GM18517 (cell line): ENCODE results near the gene PORCN.
"Not testable (repeated sequence)": the region's sequence is repeated elsewhere in the genome, so short reads cannot be mapped to it uniquely, and the experiment has no call there.

Source experiments
- ATAC-seq: cut with Tn5 transposase; IDR thresholded peaks from one replicate; pipeline ENCODE4 v1.9.1; 2021; ENCODE audit warnings: mild to moderate bottlenecking, moderate library complexity; ENCODE audit not compliant: unreplicated experiment

Gene PORCN

DNA sequence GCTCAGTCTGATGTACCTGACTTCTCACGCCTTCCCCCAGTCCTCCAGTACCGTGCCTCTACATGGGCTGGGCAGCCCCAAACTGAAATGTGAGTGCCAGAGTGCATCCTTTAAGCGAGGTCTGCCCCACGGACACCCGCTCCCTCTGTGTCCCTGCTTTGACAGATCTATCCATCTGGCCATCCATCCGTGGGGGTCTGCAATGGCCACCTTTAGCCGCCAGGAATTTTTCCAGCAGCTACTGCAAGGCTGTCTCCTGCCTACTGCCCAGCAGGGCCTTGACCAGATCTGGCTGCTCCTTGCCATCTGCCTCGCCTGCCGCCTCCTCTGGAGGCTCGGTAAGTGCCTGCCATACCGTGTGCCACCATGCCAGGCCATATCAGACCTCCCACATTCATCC, 827 bp downstream of the PORCN start:
- ATAC-seq, result no peak

DNA sequence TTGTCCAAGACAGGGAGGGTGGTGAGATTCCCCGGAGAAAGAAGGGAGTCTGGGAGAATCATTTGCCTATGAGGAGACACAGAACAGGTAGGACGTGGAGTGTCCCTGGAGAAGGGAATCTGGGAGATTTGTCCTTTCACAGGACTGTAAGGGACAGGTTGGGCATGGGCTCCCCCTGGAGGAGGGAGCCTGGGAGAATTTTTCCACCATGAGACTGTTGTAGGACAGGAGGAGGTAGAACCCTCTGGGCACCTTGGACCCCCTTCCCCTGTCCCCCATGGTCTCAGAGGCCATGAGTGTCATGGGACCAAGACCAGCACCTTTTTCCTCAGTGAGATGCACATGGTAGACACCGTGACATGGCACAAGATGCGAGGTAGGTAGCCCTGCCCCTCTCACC, 2.8 kb downstream of the PORCN start:
- no peak for ATAC-seq

DNA sequence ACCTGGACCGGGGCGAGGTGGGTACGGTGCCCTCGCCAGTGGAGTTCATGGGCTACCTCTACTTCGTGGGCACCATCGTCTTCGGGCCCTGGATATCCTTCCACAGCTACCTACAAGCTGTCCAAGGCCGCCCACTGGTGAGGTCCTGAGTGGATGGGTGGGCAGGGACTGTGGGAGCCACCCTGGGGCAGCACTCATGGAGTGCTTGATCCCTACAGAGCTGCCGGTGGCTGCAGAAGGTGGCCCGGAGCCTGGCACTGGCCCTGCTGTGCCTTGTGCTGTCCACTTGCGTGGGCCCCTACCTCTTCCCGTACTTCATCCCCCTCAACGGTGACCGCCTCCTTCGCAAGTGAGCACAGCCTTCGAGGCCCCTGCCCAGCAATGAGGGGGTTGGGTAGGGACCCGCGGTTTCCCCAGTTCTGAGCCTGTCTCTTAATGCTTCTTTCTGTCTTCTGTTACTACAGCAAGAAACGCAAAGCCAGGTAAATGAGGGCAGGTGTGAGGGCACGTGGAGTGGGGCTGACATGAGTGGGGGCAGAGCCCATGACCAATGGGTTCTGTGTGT, 3.7 kb downstream of the PORCN start:
- ATAC-seq, result no peak

- ATAC-seq, result no peak
Observed at GRCh38 chrX:48513670-48514069, 4.9 kb downstream of the PORCN start.

GRCh38 chrX:48514126-48514806, 5.5 kb downstream of the PORCN start:
- ATAC-seq, result no peak

DNA sequence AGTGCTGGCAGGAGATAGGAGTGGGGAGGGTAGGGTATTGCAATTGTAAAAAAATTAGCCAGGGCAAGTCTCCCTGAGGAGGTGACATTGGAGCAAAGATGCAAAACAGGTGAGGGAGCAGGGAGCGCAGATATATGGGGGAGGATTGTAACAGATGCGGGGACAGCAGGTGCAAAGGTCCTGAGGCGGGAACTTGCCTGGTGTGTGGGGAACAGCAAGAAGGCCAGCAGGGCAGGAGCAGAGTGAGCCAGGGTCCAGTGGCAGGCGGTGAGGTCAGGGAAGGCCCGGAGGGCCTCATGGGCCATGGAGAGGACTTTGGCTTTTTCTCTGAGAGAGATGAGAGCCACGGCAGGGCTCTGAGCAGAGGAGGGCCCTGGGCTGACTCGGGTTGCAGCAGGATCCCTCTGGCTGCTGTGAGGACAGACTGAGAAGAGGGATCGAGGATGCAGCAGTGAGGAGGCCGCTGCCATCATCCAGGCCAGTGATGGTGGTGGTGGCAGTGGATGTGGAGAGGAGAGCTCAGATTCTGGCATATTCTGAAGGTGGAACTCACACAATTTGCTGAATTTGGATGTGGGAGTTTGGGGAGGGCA, 6.2 kb downstream of the PORCN start:
- ATAC-seq, result no peak

GRCh38 chrX:48515842-48516241, 7.0 kb downstream of the PORCN start:
- no peak for ATAC-seq

DNA sequence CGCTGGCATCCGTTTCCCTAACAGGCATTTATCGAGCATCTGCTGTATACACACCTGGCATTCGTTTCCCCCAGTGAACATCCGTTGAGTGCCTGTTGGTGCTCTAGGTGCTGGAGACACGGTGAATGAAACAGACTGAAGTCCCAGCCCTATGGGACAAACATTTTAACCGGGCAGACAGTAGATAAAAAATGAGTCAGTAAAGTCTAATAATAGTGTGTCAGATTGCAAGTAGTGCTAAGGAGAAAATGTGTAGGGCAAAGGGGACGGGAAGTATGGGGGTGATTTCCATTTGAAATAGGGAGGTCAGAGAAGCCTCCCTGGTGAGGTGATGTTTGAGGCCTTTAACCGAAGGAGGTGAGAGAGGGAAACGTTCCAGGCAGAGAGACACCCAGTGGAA, 7.5 kb downstream of the PORCN start:
- no peak for ATAC-seq

DNA sequence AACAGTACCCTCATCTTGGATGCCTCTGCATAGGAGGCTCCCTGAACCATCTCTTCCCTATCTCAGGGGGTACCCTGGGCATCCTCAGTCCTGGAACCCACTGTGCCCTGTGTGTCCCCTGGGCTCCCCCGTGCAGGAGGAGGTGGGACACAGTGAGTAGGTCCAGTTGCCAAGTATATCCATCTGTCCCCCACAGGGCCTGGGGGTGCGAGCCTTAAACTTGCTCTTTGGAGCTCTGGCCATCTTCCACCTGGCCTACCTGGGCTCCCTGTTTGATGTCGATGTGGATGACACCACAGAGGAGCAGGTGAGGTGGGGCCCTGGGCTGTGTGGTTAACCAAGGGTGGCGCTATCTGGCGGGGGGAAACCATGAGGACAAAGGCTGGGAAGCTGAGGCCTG, 8.2 kb downstream of the PORCN start:
- no peak for ATAC-seq

DNA sequence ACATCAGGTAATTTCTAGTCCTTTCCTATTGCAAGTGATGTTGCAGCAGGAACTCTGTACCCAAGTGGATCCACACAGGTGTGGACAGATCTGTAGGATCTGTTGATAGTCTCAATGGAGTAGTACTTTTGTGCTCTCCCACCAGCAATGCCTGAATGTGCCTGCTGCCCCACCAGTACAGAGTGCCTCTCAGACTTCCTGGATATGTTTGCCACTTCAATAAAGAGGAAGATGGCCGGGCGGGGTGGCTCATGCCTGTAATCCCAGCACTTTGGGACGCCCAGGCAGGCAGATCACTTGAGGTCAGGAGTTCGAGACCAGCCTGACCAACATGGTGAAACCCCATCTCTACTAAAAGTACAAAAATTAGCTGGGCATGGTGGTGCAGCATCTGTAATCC, 10.7 kb downstream of the PORCN start:
- ATAC-seq, result not testable (repeated sequence)

GRCh38 chrX:48520455-48520854, 11.7 kb downstream of the PORCN start:
- no peak for ATAC-seq

DNA sequence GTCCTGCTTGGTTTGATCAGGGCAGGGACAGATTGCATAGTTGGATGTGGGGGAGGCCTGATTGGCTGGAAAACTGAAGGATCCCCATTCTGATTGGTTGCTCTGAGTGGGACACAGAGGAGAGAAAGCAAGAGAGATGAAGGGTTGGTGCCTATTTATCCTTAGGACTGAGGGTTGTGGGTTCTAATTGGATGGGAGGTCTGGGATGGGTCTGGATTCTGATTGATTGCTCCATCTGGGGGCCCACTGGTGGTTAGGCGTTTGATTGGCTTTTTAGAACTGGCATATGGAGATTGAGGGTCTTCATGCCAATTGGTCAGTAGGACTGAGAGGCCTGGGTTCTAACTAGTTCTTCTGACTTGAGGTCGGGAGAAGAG, 12.2 kb downstream of the PORCN start:
- ATAC-seq, result no peak

GRCh38 chrX:48521353-48522243, 12.8 kb downstream of the PORCN start, which contains the start of gene EBP:
Gene EBP, plus strand, starts transcription at chrX:48521808. Its CDS starts 1,964 bp downstream, at chrX:48523772.
- ATAC-seq, result peak; percentile 93

GRCh38 chrX:48522291-48522690, 13.5 kb downstream of the PORCN start:
- no peak for ATAC-seq

- ATAC-seq, result no peak
Observed at GRCh38 chrX:48523682-48524081, 14.9 kb downstream of the PORCN start.

DNA sequence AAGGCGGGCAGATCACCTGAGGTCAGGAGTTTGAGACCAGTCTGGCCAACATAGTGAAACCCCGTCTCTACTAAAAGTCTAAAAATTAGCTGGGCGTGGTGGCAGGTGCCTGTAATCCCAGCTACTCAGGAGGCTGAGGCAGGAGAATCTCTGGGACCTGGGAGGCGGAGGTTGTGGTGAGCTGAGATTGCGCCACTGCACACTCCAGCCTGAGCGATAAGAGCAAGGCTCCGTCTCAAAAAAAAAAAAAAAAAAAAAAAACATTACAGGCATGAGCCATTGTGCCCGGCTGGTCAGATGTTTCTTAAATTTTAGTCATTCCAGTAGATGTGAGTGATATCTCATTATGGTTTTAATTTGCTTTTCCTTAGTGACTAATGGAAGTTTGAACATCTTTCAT, 17.1 kb downstream of the PORCN start:
- not testable (repeated sequence) for ATAC-seq

DNA sequence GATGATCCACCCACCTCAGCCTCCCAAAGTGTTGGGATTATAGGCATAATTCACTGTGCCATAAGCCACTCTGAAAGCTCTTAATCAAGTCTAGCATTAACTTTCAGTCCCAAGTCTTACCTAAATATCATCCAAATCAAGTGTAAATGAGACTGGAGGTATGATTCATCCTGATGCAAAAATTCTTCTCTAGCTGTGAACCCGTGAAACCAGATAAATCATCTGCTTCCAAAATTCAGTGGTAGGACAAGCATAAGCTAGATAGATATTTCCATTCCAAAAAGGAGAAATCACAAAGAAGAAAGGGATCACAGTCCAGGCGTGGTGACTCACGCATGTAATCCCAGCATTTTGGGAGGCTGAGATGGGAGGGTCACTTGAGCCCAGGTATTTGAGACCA, 21.9 kb downstream of the PORCN start:
- ATAC-seq, result no peak

- ATAC-seq, result no peak
Observed at GRCh38 chrX:48531358-48531959, 22.7 kb downstream of the PORCN start.

DNA sequence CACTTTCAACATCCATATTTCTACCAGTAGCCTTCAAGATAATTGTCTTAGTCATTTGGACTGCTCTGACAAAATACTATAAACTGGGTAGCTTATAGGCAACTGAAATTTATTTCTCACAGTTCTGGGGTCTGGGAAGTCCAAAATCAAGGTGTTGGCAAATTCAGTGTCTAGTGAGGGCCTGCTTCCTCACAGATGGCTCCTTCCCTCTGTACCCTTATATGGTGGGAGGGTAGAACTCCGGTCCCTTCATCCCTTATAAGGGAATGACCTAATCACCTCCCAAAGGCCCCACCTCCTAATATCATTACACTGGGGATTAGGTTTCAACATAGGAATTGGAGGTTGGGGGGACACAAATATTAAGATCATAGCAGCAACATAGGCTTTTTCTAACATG, 23.4 kb downstream of the PORCN start:
- no peak for ATAC-seq

- no peak for ATAC-seq
Observed at GRCh38 chrX:48533165-48533564, 24.4 kb downstream of the PORCN start.
